Activated CD4-positive, alpha-beta memory T cell treated with anti-CD3 and anti-CD28 coated beads, Interleukin-2, amount 10 ng/mL, durations not matched to agents 7 days and 5 days (primary cell): ENCODE measurements around the gene BEST1. TPM values are rescaled to one million over a fixed set of nuclear protein-coding genes. Genes with fewer than 3 reads are reported as not detected.
"Not testable (repeated sequence)": the region's sequence is repeated elsewhere in the genome, so short reads cannot be mapped to it uniquely, and the experiment has no call there.

Source experiments
- CTCF ChIA-PET: fragments of 350-600 bp; sonication (Branson Sonifier 250); formaldehyde crosslinking; loops from one replicate; lab custom pipeline; 2021; ENCODE audit warnings: antibody characterized with exemption, inconsistent platforms; lab: Charles Lee
- POLR2A ChIA-PET: fragments of 350-600 bp; sonication (Branson Sonifier 250); formaldehyde crosslinking; loops from one replicate; lab custom pipeline; 2021; ENCODE audit warnings: antibody characterized with exemption; lab: Charles Lee
- DNase-seq: peaks from one replicate; pipeline ENCODE4 v3.0.0-alpha.2; 2020
- H3K27ac Mint-ChIP-seq: one replicate; pipeline ENCODE4 v1.8.0; 2021; ENCODE audit warnings: mild to moderate bottlenecking, mixed read lengths
- H3K27me3 Mint-ChIP-seq: one replicate; pipeline ENCODE4 v1.8.0; 2021; ENCODE audit warnings: mixed read lengths
- H3K36me3 Mint-ChIP-seq: one replicate; pipeline ENCODE4 v1.8.0; 2021; ENCODE audit warnings: low read depth, mixed read lengths
- H3K4me1 Mint-ChIP-seq: one replicate; pipeline ENCODE4 v1.8.0; 2021; ENCODE audit warnings: mixed read lengths
- H3K4me3 Mint-ChIP-seq: one replicate; pipeline ENCODE4 v1.8.0; 2021; ENCODE audit warnings: mild to moderate bottlenecking, mixed read lengths
- H3K9me3 Mint-ChIP-seq: one replicate; pipeline ENCODE4 v1.8.0; 2021; ENCODE audit warnings: mixed read lengths
- total RNA-seq, 2 experiments: library from RNA; stranded (reverse); gene quantifications; one replicate each; pipeline ENCODE4 v1.2.3, GENCODE V29; 2021

The BEST1 gene
- total RNA-seq, 2 experiments from 2014 or later, result 0.25 to 0.30 TPM

DNA sequence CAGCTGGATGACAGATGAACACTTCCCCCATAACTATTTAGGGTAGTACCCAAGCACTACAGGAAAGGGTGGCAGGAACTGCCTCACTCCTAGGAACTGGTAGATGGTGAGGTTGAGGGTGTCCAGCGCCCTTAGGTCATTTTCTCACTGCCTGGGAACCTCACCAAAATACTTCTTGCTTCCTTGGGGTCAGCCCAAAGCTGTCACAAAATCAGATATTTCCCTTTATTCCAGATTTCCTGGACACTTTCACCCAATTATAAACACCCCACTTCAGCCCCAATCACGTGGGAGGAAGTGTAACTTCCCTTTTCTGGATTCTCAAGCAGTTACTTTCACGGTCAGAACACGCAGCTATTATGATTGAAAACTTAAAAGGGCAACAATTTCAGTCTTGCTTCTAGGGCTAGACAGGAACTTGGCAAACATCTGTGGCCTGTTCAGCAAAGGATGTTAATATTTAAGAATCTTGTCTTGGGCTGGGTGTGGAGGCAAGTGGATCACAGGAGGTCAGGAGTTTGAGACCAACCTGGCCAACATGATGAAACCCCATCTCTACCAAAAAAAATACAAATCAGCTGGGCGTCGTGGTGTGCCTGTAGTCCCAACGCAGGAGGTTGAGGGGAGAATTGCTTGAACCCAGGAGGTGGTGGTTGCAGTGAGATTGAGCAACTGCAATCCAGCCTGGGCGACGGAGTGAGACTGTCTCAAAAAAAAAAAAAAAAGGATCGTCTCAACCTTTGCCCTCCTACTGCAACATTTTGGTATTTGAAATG, 13.3 kb downstream of the BEST1 start:
- Mint-ChIP-seq H3K4me1 (peaks cover 38% of the 10 kb centered on the region), H3K9me3 (no peaks in the 10 kb centered on the region), H3K36me3 (peaks cover 41% of the 10 kb centered on the region), H3K27me3 (no peaks in the 10 kb centered on the region), H3K4me3 (peak overlapping the region; percentile 16), H3K27ac (peak overlapping the region; percentile 41)
- CTCF ChIA-PET, result interaction anchor here (0.6 to 1.8 kb wide), 4 partner anchors 17 to 145 kb away, joined by 3 to 9 read pairs (median 3); no protein-coding TSS in a partner anchor
- POLR2A ChIA-PET, result interaction anchor here (0.7 to 5.9 kb wide), 3 partner anchors 9 to 54 kb away, joined by 3 to 38 read pairs (median 4); no protein-coding TSS in a partner anchor
- no peak for DNase-seq

DNA sequence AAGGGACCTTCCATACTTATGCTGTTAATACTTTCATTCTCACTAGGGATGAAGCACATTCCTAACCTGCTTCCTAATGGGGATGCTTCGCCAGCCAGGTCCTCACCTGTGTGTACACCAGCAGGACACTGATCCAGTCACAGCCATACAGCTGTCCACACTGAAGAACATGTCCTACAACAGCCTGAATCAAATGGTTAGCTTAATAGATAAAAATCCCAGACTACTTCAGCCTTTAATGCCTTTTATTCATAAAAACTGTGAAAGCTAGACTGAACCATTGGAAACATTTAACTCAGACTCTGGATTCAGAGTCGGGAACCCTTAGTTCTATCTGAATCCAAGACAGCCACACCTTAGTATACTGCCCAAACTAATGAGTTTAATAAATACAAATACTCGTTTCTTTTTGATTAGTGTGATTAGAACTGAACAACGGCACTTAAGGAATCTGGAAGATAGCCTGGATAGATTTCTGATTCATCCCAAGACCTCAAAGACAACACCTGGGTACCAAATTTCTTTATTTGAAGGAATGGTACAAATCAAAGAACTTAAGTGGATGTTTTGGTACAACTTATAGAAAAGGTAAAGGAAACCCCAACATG, 14.0 kb downstream of the BEST1 start:
- DNase-seq, result no peak
- Mint-ChIP-seq H3K27ac (peak overlapping the region; percentile 30), H3K4me3 (no peak overlapping the region), H3K27me3 (no peaks in the 10 kb centered on the region), H3K4me1 (peaks cover 44% of the 10 kb centered on the region), H3K36me3 (peaks cover 44% of the 10 kb centered on the region), H3K9me3 (no peaks in the 10 kb centered on the region)
- ChIA-PET POLR2A (interaction anchor here (0.7 to 5.9 kb wide), 3 partner anchors 8 to 54 kb away, joined by 3 to 38 read pairs (median 4); no protein-coding TSS in a partner anchor), CTCF (interaction anchor here (1.8 kb wide), 1 partner anchor 118 kb away, joined by 9 read pairs; no protein-coding TSS in a partner anchor)

DNA sequence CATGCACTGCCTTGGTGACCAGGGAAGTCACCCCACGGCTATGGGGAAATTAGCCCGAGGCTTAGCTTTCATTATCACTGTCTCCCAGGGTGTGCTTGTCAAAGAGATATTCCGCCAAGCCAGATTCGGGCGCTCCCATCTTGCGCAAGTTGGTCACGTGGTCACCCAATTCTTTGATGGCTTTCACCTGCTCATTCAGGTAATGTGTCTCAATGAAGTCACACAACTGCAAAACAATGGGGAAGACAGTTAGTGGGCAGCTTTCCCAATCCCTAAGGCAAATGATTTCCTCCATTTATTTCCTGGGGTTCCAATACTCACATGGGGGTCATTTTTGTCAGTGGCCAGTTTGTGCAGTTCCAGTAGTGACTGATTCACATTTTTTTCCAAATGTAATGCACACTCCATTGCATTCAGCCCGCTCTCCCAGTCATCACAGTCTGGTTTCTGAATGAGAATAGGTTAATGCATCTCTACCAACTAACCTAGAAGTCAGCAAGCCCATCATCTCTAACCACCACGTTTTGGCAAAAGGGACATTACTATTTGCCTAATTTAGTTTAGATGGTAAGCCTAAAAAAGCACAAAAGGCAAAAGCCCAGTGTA, 14.6 kb downstream of the BEST1 start:
- not testable (repeated sequence) for H3K9me3 Mint-ChIP-seq, H3K27me3 Mint-ChIP-seq, H3K27ac Mint-ChIP-seq, DNase-seq
- CTCF ChIA-PET, result interaction anchor here (1.1 to 1.8 kb wide), 2 partner anchors 17 to 117 kb away, joined by 3 to 9 read pairs; no protein-coding TSS in a partner anchor
- peak overlapping the region; percentile 92 for H3K4me3 Mint-ChIP-seq
- POLR2A ChIA-PET, result interaction anchor here (1.0 to 5.9 kb wide), 4 partner anchors 8 to 159 kb away, joined by 3 to 38 read pairs (median 5); partner anchors contain the start of gene INCENP
- peaks cover 48% of the 10 kb centered on the region for H3K4me1 Mint-ChIP-seq
- peaks cover 44% of the 10 kb centered on the region for H3K36me3 Mint-ChIP-seq

DNA sequence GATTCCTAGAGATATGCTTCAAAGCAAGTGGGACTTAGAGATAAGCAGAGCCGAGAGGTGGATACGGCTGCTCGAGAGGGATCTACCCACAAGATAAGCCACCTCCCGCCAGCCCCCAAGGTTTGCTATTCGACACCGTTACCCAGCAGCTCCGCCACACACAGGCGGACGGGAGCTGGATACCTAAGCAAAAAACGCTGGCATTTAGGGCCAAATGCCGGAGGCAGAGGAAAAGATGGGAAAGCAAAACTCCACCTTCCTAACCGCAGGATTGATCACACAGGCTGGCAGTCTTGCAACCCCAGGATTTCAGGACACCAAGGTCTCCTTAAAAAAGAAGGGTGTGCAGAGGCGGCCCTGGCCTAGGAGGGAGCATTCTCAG, 16.6 kb downstream of the BEST1 start:
- POLR2A ChIA-PET, result interaction anchor here (1.2 to 5.9 kb wide), 10 partner anchors 11 to 174 kb away, joined by 3 to 79 read pairs (median 13); partner anchors contain the start of genes BEST1, FEN1, INCENP and TMEM258
- Mint-ChIP-seq H3K27me3 (no peaks in the 10 kb centered on the region), H3K4me3 (peak overlapping the region; percentile 92), H3K9me3 (no peaks in the 10 kb centered on the region), H3K36me3 (peaks cover 44% of the 10 kb centered on the region), H3K4me1 (peaks cover 62% of the 10 kb centered on the region), H3K27ac (peak overlapping the region; percentile 77)
- CTCF ChIA-PET, result interaction anchor here (2.2 to 8.3 kb wide), 3 partner anchors 115 to 169 kb away, joined by 8 to 65 read pairs (median 11); no protein-coding TSS in a partner anchor
- DNase-seq, result peak; percentile 50

DNA sequence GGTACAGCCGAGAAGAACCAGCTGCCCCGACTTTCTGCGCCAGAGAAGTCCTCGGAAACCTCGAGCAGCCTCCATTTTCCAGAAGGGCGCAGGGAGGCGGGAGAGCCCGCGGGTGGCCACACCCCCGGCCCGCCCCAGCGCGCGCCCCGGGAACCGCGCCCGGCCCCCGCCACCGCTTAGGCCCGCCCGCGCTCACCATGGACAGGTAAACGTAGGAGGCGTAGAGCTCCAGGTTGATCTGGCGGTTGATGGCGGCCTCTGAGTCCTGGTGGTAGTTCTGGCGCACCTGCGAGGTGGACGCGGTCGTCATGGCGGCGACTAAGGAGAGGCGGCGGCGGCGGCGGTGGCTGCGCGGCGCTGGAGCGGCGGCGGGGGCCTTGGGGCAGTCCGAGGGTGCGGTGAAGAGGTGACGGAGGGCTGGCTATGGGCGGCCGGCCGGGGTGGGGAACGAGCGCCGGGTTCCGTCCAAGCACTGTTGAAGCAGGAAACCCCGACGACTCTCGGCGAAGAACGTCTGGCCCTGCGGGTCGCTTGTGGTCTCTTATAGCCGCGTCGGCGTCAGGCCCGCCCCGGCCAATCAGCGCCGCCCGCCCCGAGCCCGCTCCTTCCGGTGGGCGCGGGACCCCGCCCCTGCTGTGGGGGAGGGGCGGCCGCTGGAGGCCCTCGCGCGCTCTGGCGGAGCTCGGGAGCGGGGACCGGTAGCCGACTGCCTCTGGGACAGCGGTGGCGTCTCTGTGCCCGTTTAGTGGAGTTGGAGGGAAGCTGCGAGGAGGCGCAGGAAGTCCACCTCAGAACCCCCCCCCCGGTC, 17.2 kb downstream of the BEST1 start, which contains the start of gene FTH1:
Gene FTH1, minus strand, starts transcription at position 519 of the 808 bp plus-strand sequence. Its CDS starts 209 bp downstream, at position 310.
- POLR2A ChIA-PET, result interaction anchor here (0.7 to 5.9 kb wide), 30 partner anchors 9 to 874 kb away, joined by 3 to 79 read pairs (median 4); partner anchors contain the start of genes BEST1, CYB561A3, FADS3 and FEN1
- H3K4me3 Mint-ChIP-seq, result peak within 1 kb of the TSS; percentile 92

DNA sequence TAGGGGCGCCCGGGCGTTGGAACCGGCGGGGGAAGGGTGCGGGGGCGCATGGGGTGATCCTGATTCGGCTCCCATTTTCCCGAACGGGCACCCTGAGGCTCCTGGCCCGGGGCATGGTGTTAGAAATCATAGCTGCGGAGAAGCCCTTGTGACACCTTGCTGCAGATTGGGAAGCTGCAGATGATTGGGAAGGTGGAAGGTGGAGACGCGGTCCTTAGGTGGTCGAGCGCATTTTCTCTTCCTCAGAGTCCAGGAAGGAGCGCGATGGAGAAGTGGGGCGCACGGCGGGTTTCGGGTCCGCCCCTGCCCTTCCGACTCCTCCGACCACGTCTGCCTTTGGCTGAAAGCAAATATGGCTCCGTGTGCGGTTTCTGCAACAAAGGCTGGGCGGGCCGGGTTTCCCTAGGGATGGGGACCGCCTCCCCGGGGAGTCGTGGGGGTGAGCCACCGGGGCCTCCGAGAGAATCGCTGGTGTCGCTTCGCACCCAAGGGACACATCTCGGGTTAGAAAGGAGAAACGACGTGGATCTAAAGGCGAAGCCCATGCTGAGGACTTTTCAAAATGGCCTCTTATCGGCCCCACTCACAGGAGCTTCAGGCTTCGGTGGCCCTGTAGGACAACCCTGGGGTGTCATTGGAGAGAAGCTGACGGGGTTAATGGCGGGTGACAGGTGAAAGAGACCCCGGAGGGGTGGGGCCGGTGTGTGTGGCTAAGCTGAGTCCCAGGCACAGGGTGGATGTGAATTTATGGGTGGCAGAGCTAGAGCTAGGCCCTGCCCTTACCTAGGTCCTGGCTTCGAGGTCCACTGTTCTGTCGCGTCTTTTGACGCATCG, 18.0 kb downstream of the BEST1 start:
- Mint-ChIP-seq H3K36me3 (peaks cover 41% of the 10 kb centered on the region), H3K27ac (peak overlapping the region; percentile 94), H3K4me1 (peaks cover 69% of the 10 kb centered on the region), H3K27me3 (no peaks in the 10 kb centered on the region), H3K4me3 (peak overlapping the region; percentile 92), H3K9me3 (no peaks in the 10 kb centered on the region)
- CTCF ChIA-PET, result interaction anchor here (0.6 to 8.3 kb wide), 7 partner anchors 21 to 171 kb away, joined by 3 to 65 read pairs (median 8); no protein-coding TSS in a partner anchor
- DNase-seq, result peak; percentile 59
- POLR2A ChIA-PET, result interaction anchor here (0.6 to 5.9 kb wide), 34 partner anchors 10 to 873 kb away, joined by 3 to 79 read pairs (median 4); partner anchors contain the start of genes B3GAT3, BEST1, CYB561A3 and FADS3

More for the DNA sequence above, 17.2 kb downstream of the BEST1 start, which contains the start of gene FTH1:
- Mint-ChIP-seq H3K27me3 (no peaks in the 10 kb centered on the region), H3K9me3 (no peaks in the 10 kb centered on the region), H3K4me1 (peaks cover 67% of the 10 kb centered on the region), H3K27ac (peak within 1 kb of the TSS; percentile 94), H3K36me3 (peaks cover 44% of the 10 kb centered on the region)
- CTCF ChIA-PET, result interaction anchor here (1.1 to 8.3 kb wide), 4 partner anchors 20 to 170 kb away, joined by 5 to 65 read pairs (median 10); no protein-coding TSS in a partner anchor
- peak; percentile 90 for DNase-seq

DNA sequence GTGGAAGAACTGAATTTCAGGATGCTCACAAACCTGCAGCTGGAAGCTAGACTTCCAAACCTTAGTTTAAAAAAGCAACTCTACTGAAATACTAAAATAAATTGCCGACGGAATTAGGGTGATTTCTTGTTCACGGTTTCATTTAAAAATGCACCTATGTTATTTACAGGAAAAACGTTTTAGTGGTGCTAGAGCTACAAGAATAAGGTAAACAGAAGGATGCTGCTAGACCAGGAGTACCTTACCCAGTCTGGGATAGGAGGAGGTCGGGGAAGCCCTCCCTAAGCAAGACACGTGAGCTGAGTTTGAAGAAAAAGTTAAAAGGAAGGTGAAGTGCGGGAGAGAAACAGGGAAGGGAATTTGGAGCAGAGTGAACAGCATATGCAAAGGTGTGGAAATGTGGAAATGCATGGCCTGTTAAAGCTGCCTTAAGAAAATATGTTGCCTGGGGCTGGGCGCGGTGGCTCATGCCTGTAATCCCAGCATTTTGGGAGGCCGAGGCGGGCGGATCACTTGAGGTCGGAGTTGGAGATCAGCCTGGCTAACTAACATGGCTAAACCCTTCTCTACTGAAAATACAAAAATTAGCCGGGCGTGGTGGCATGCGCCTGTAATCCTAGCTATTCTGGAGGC, 18.7 kb downstream of the BEST1 start:
- H3K27me3 Mint-ChIP-seq, result no peaks in the 10 kb centered on the region
- H3K4me1 Mint-ChIP-seq, result peaks cover 67% of the 10 kb centered on the region
- H3K9me3 Mint-ChIP-seq, result no peaks in the 10 kb centered on the region
- peaks cover 33% of the 10 kb centered on the region for H3K36me3 Mint-ChIP-seq
- ChIA-PET CTCF (interaction anchor here (0.6 to 8.3 kb wide), 5 partner anchors 21 to 139 kb away, joined by 3 to 65 read pairs (median 9); no protein-coding TSS in a partner anchor), POLR2A (interaction anchor here (0.6 to 5.9 kb wide), 20 partner anchors 9 to 653 kb away, joined by 3 to 79 read pairs (median 6); partner anchors contain the start of genes B3GAT3, BEST1, FADS3 and FEN1)
- no peak for DNase-seq
- H3K27ac Mint-ChIP-seq, result peak overlapping the region; percentile 24
- peak overlapping the region; percentile 92 for H3K4me3 Mint-ChIP-seq

DNA sequence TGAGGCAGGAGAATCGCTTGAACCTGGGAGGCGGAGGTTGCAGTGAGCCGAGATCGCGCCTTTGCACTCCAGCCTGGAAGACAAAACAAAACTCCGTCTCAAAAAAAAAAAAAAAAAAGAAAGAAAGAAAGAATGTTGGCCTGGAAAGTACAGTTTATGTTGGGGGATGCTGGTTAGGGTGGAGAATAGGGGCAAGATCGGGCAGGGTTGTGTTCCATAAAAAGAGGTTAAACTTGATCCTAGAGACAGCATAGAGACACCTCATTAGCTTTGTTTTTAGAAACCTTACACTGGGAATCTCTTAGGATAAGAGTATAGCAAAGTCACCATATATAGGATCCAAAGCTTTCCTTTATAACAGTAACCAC, 19.2 kb downstream of the BEST1 start:
- POLR2A ChIA-PET, result interaction anchor here (3.3 to 3.8 kb wide), 2 partner anchors 54 to 177 kb away, joined by 42 to 79 read pairs; partner anchors contain the start of genes FEN1 and TMEM258
- peak overlapping the region; percentile 37 for H3K27ac Mint-ChIP-seq
- no peak for DNase-seq
- CTCF ChIA-PET, result interaction anchor here (1.5 to 8.3 kb wide), 2 partner anchors 22 to 112 kb away, joined by 9 to 65 read pairs; no protein-coding TSS in a partner anchor
- H3K36me3 Mint-ChIP-seq, result peaks cover 28% of the 10 kb centered on the region
- no peaks in the 10 kb centered on the region for H3K9me3 Mint-ChIP-seq
- H3K4me1 Mint-ChIP-seq, result peaks cover 62% of the 10 kb centered on the region
- no peaks in the 10 kb centered on the region for H3K27me3 Mint-ChIP-seq
- peak overlapping the region; percentile 33 for H3K4me3 Mint-ChIP-seq

DNA sequence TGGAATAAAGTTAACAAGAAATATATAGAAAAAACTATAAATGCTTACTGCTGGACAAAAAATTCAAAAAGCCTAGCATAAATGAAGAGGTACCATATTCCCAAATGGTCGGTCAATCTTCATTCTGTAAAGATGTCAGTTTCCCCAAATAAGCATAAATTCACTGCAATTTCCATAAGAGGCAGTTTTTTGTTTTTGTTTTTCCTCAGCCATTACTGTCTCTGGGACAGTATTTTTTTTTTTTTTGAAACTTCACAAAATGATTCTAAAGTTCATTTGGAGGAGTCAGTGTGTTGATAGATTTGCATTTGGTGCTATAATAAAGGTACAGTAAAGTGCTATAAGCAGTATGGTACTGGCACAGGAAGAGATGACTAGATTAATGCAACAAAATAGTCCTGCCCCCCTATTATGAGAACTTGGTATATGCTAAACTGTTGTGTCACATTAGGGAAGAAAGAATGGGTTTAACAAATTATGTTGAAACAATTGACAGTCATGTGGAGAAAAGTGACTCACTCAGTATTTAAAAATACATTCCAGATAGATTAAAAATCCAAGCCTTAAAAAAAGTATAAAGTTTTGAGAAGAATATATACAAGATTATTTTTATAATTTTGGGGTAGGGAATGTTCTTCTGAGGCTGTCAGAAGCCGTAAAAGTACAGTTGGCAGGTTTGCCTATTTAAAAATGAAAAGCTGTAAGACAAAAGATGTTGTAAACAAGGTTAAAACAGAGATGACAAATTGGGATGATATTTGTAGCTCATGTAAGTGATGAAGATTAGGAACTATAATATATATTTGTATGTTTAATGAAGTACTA, 19.9 kb downstream of the BEST1 start:
- Mint-ChIP-seq H3K4me3 (no peak overlapping the region), H3K27ac (no peak overlapping the region), H3K27me3 (no peaks in the 10 kb centered on the region), H3K36me3 (peaks cover 21% of the 10 kb centered on the region), H3K4me1 (peaks cover 58% of the 10 kb centered on the region), H3K9me3 (no peaks in the 10 kb centered on the region)
- ChIA-PET CTCF (interaction anchor here (0.9 to 8.3 kb wide), 3 partner anchors 9 to 112 kb away, joined by 3 to 65 read pairs (median 9); no protein-coding TSS in a partner anchor), POLR2A (interaction anchor here (1.0 to 3.8 kb wide), 5 partner anchors 54 to 178 kb away, joined by 3 to 79 read pairs (median 4); partner anchors contain the start of genes FEN1 and TMEM258)
- no peak for DNase-seq
